ENCODE results near the gene CPOX.

DNA sequence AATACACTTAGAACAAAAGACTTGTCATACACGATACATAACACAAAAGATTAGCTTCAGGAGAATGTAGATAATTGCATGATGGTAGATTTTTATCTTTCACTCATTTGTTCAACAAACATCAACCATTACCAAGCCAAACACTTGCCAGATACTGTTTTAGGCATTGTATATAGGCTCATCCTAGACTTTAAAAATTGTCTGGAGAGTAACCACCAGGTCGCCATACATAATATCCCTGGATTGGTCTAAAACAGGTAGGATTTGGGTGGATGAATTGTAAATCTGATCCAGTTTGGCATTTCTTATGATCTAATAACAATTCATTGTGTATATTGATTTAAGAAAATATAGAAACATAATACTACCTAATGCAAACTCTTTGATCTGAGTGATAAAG is 38.8 kb downstream of the CPOX start:
- no peak for TF ChIP-seq SUZ12 (IDR thresholded peaks at IDR 0.05)
- no peak for TF ChIP-seq TARDBP (IDR thresholded peaks at IDR 0.05)
- TF ChIP-seq NFRKB (IDR thresholded peaks at IDR 0.05) = no peak
- no peak for TF ChIP-seq SP1 (IDR thresholded peaks at IDR 0.05)
- TF ChIP-seq FOXK2 (IDR thresholded peaks at IDR 0.05) = no peak
- TF ChIP-seq HDGF (IDR thresholded peaks at IDR 0.05; ENCODE audit: borderline replicate concordance) = no peak
- no peak for TF ChIP-seq LEF1 (IDR thresholded peaks at IDR 0.05; ENCODE audit: borderline replicate concordance)
- TF ChIP-seq FOXM1 (IDR thresholded peaks at IDR 0.05; ENCODE audit: borderline replicate concordance) = no peak
- TF ChIP-seq ZNF384 (IDR thresholded peaks at IDR 0.05) = no peak
- TF ChIP-seq ARNT (IDR thresholded peaks at IDR 0.05) = no peak
- no peak for TF ChIP-seq BHLHE40 (IDR thresholded peaks at IDR 0.05; ENCODE audit: borderline replicate concordance)
